Measurements from ENCODE around the gene TBX10. TPM values are rescaled to one million over a fixed set of nuclear protein-coding genes. Genes with fewer than 3 reads are reported as not detected.
"Not testable (repeated sequence)": the region's sequence is repeated elsewhere in the genome, so short reads cannot be mapped to it uniquely, and the experiment has no call there.

Gene TBX10
- polyA plus RNA-seq, 1 donor (not counting 4 experiments of a cell fraction or from before 2014, with no cell fraction given): not detected

- DNase-seq (ENCODE audit: low read depth, low spot score); H3K36me3 ChIP-seq (ENCODE audit: control insufficient read depth in 2 of 2, extremely low read depth in 1 of 2, insufficient read depth in 2 of 2, low read length in 2 of 2); H3K4me3 ChIP-seq (ENCODE audit: control insufficient read depth in 2 of 3, extremely low read depth in 1 of 3, insufficient read depth in 2 of 3, low read depth in 1 of 3, low read length in 3 of 3); dilution Hi-C loops (cut with MboI; ENCODE audit: extremely low pct_ligation_motif_present, low sequenced_read_pairs); H3K79me2 ChIP-seq (ENCODE audit: control insufficient read depth, insufficient read depth, low read length); H3K4me1 ChIP-seq (ENCODE audit: control insufficient read depth, extremely low read depth, insufficient read depth, low read length); H3K9me1 ChIP-seq (ENCODE audit: control insufficient read depth, extremely low read depth, insufficient read depth, low read length); H4K20me1 ChIP-seq (ENCODE audit: control insufficient read depth, extremely low read depth, insufficient read depth, low read length); H3K27ac ChIP-seq (ENCODE audit: control insufficient read depth, insufficient read depth, low read length); FAIRE-seq; H3K4me2 ChIP-seq (ENCODE audit: control insufficient read depth, extremely low read depth, insufficient read depth, low read depth, low read length); H3K9me3 ChIP-seq (ENCODE audit: control insufficient read depth, low read depth, low read length); H3K9ac ChIP-seq (ENCODE audit: control insufficient read depth, extremely low read depth, insufficient read depth, low read length); H2AFZ ChIP-seq (ENCODE audit: control insufficient read depth, low read length); H3K27me3 ChIP-seq (ENCODE audit: control insufficient read depth, extremely low read depth, insufficient read depth, low read length): not testable (repeated sequence)
Measured at GRCh38 chr11:67621928-67622327, 17.6 kb downstream of the TBX10 start.

GRCh38 chr11:67620621-67621020 is 18.9 kb downstream of the TBX10 start:
- FAIRE-seq; H3K9me1 ChIP-seq (ENCODE audit: control insufficient read depth, extremely low read depth, insufficient read depth, low read length); H3K27ac ChIP-seq (ENCODE audit: control insufficient read depth, insufficient read depth, low read length); H3K9me3 ChIP-seq (ENCODE audit: control insufficient read depth, low read depth, low read length); H4K20me1 ChIP-seq (ENCODE audit: control insufficient read depth, extremely low read depth, insufficient read depth, low read length); H3K4me3 ChIP-seq (ENCODE audit: control insufficient read depth in 2 of 3, extremely low read depth in 1 of 3, insufficient read depth in 2 of 3, low read depth in 1 of 3, low read length in 3 of 3); H3K36me3 ChIP-seq (ENCODE audit: control insufficient read depth in 2 of 2, extremely low read depth in 1 of 2, insufficient read depth in 2 of 2, low read length in 2 of 2); dilution Hi-C loops (cut with MboI; ENCODE audit: extremely low pct_ligation_motif_present, low sequenced_read_pairs); H3K27me3 ChIP-seq (ENCODE audit: control insufficient read depth, extremely low read depth, insufficient read depth, low read length); H3K79me2 ChIP-seq (ENCODE audit: control insufficient read depth, insufficient read depth, low read length); DNase-seq (ENCODE audit: low read depth, low spot score); H3K4me2 ChIP-seq (ENCODE audit: control insufficient read depth, extremely low read depth, insufficient read depth, low read depth, low read length); H3K9ac ChIP-seq (ENCODE audit: control insufficient read depth, extremely low read depth, insufficient read depth, low read length); H2AFZ ChIP-seq (ENCODE audit: control insufficient read depth, low read length); H3K4me1 ChIP-seq (ENCODE audit: control insufficient read depth, extremely low read depth, insufficient read depth, low read length): not testable (repeated sequence)

GRCh38 chr11:67619683-67620618 is 19.6 kb downstream of the TBX10 start:
- H3K27ac ChIP-seq (ENCODE audit: control insufficient read depth, insufficient read depth, low read length); H3K9ac ChIP-seq (ENCODE audit: control insufficient read depth, extremely low read depth, insufficient read depth, low read length); H4K20me1 ChIP-seq (ENCODE audit: control insufficient read depth, extremely low read depth, insufficient read depth, low read length); H3K79me2 ChIP-seq (ENCODE audit: control insufficient read depth, insufficient read depth, low read length); H2AFZ ChIP-seq (ENCODE audit: control insufficient read depth, low read length); H3K36me3 ChIP-seq (ENCODE audit: control insufficient read depth in 2 of 2, extremely low read depth in 1 of 2, insufficient read depth in 2 of 2, low read length in 2 of 2); H3K4me1 ChIP-seq (ENCODE audit: control insufficient read depth, extremely low read depth, insufficient read depth, low read length); dilution Hi-C loops (cut with MboI; ENCODE audit: extremely low pct_ligation_motif_present, low sequenced_read_pairs); H3K9me1 ChIP-seq (ENCODE audit: control insufficient read depth, extremely low read depth, insufficient read depth, low read length); H3K27me3 ChIP-seq (ENCODE audit: control insufficient read depth, extremely low read depth, insufficient read depth, low read length); FAIRE-seq; H3K9me3 ChIP-seq (ENCODE audit: control insufficient read depth, low read depth, low read length); H3K4me2 ChIP-seq (ENCODE audit: control insufficient read depth, extremely low read depth, insufficient read depth, low read depth, low read length); DNase-seq (ENCODE audit: low read depth, low spot score); H3K4me3 ChIP-seq (ENCODE audit: control insufficient read depth in 2 of 3, extremely low read depth in 1 of 3, insufficient read depth in 2 of 3, low read depth in 1 of 3, low read length in 3 of 3): not testable (repeated sequence)

- H3K9me3 ChIP-seq (ENCODE audit: control insufficient read depth, low read depth, low read length); H2AFZ ChIP-seq (ENCODE audit: control insufficient read depth, low read length); DNase-seq (ENCODE audit: low read depth, low spot score); H3K4me3 ChIP-seq (ENCODE audit: control insufficient read depth in 2 of 3, extremely low read depth in 1 of 3, insufficient read depth in 2 of 3, low read depth in 1 of 3, low read length in 3 of 3); H3K4me1 ChIP-seq (ENCODE audit: control insufficient read depth, extremely low read depth, insufficient read depth, low read length); H3K36me3 ChIP-seq (ENCODE audit: control insufficient read depth in 2 of 2, extremely low read depth in 1 of 2, insufficient read depth in 2 of 2, low read length in 2 of 2); H3K27ac ChIP-seq (ENCODE audit: control insufficient read depth, insufficient read depth, low read length); H4K20me1 ChIP-seq (ENCODE audit: control insufficient read depth, extremely low read depth, insufficient read depth, low read length); H3K9ac ChIP-seq (ENCODE audit: control insufficient read depth, extremely low read depth, insufficient read depth, low read length); H3K79me2 ChIP-seq (ENCODE audit: control insufficient read depth, insufficient read depth, low read length); H3K4me2 ChIP-seq (ENCODE audit: control insufficient read depth, extremely low read depth, insufficient read depth, low read depth, low read length); dilution Hi-C loops (cut with MboI; ENCODE audit: extremely low pct_ligation_motif_present, low sequenced_read_pairs); FAIRE-seq; H3K9me1 ChIP-seq (ENCODE audit: control insufficient read depth, extremely low read depth, insufficient read depth, low read length); H3K27me3 ChIP-seq (ENCODE audit: control insufficient read depth, extremely low read depth, insufficient read depth, low read length): not testable (repeated sequence)
Measured at GRCh38 chr11:67618901-67619659, 20.5 kb downstream of the TBX10 start.

Measured in keratinocyte (primary cell).